H1 (cell line): ENCODE results near the gene MITF. TPM values are rescaled to one million over a fixed set of nuclear protein-coding genes. Genes with fewer than 3 reads are reported as not detected.

Source experiments
- CTCF ChIA-PET: fragments of 300-600 bp; sonication (Branson Sonifier 250); formaldehyde crosslinking; loops from one replicate; lab custom pipeline; 2021; ENCODE audit not compliant: partially characterized antibody; lab: Charles Lee
- POLR2A ChIA-PET: fragments of 300-600 bp; sonication (Branson Sonifier 250); formaldehyde crosslinking; loops from one replicate; lab custom pipeline; 2021; ENCODE audit warnings: inconsistent platforms; ENCODE audit not compliant: partially characterized antibody; lab: Charles Lee
- DNase-seq, 2 experiments: peaks; one replicate each; pipeline versions ENCODE4 v3.0.0 to v3.0.0-alpha.2; 2010 to 2022; ENCODE audit warnings: low spot score in 2 of 2, low read depth in 1 of 2, mixed read lengths in 1 of 2
- FAIRE-seq: peaks from 2 replicates; lab custom pipeline; 2011; peaks lifted over from hg19 to GRCh38; lab: Jason Lieb, UNC
- H2AFZ ChIP-seq: 2 replicates; pipeline ENCODE4 v1.8.1; 2012; ENCODE audit warnings: low read length, inconsistent platforms
- H2AK5ac ChIP-seq: 2 replicates; pipeline ENCODE4 v1.6.1; 2013; ENCODE audit warnings: low read depth, low read length
- H2BK120ac ChIP-seq: replicated peaks from 2 replicates; pipeline ENCODE3; 2013; ENCODE audit warnings: low read depth, low read length, inconsistent platforms
- H2BK12ac ChIP-seq: 2 replicates; pipeline ENCODE4 v1.6.1; 2013; ENCODE audit warnings: low read depth, low read length
- H2BK15ac ChIP-seq: 2 replicates; pipeline ENCODE4 v1.6.1; 2013; ENCODE audit warnings: low read length
- H2BK20ac ChIP-seq: 2 replicates; pipeline ENCODE4 v1.6.1; 2013; ENCODE audit warnings: low read length
- H2BK5ac ChIP-seq: 2 replicates; pipeline ENCODE4 v1.6.1; 2013; ENCODE audit warnings: low read depth, low read length
- H3K14ac ChIP-seq: 2 replicates; pipeline ENCODE4 v1.6.1; 2013; ENCODE audit warnings: inconsistent platforms; ENCODE audit not compliant: insufficient read length
- H3K18ac ChIP-seq: 2 replicates; pipeline ENCODE4 v1.6.1; 2013; ENCODE audit warnings: low read length; ENCODE audit errors: extremely low read depth
- H3K23ac ChIP-seq: 2 replicates; pipeline ENCODE4 v1.6.1; 2013; ENCODE audit warnings: inconsistent platforms; ENCODE audit not compliant: insufficient read length
- H3K23me2 ChIP-seq: 2 replicates; pipeline ENCODE4 v1.6.1; 2013; ENCODE audit warnings: low read depth, low read length
- H3K27ac ChIP-seq: 2 replicates; pipeline ENCODE4 v1.6.1; 2011; ENCODE audit warnings: low read depth, low read length, inconsistent platforms
- H3K27me3 ChIP-seq, 4 experiments: replicated peaks in 1 of 4; 1 replicate in 1 of 4; 2 replicates in 3 of 4; pipeline versions ENCODE4 v1.6.1 to v1.8.1; 2011 to 2013; ENCODE audit warnings: low read length in 3 of 4, mild to moderate bottlenecking in 3 of 4, inconsistent platforms in 2 of 4, mixed read lengths in 2 of 4, moderate library complexity in 1 of 4; ENCODE audit not compliant: control insufficient read depth in 3 of 4, insufficient read depth in 3 of 4; ENCODE audit errors: extremely low read depth in 1 of 4
- H3K36me3 ChIP-seq, 4 experiments: 2 replicates each; pipeline versions ENCODE4 v1.6.1 to v1.8.1; 2011 to 2013; ENCODE audit warnings: mild to moderate bottlenecking in 4 of 4, low read length in 3 of 4, moderate library complexity in 2 of 4, control low read depth in 1 of 4, inconsistent platforms in 1 of 4; ENCODE audit not compliant: insufficient read depth in 4 of 4, control insufficient read depth in 2 of 4
- H3K4ac ChIP-seq: replicated peaks from 2 replicates; pipeline ENCODE3; 2013; ENCODE audit warnings: low read length, low read depth, mixed read lengths, inconsistent platforms; ENCODE audit not compliant: insufficient read length
- H3K4me1 ChIP-seq, 4 experiments: replicated peaks in 1 of 4; 1 replicate in 1 of 4; 2 replicates in 3 of 4; pipeline versions ENCODE4 v1.6.1 to v1.8.1; 2011 to 2013; ENCODE audit warnings: low read length in 3 of 4, inconsistent platforms in 2 of 4, mixed read lengths in 1 of 4; ENCODE audit not compliant: insufficient read depth in 4 of 4, control insufficient read depth in 3 of 4
- H3K4me2 ChIP-seq, 2 experiments: 2 replicates each; pipeline versions ENCODE4 v1.6.1 to v1.8.1; 2011 to 2013; ENCODE audit warnings: low read depth in 2 of 2, low read length in 2 of 2, control low read depth in 1 of 2, inconsistent platforms in 1 of 2, mild to moderate bottlenecking in 1 of 2; ENCODE audit not compliant: insufficient read depth in 1 of 2
- H3K4me3 ChIP-seq, 4 experiments: fragments of 200-600, 300-600 bp in 1 of 4; sonication (generic), shearing (Covaris generic), sonication (Bioruptor Twin) in 1 of 4; 2 replicates each; pipeline versions ENCODE4 v1.5.1 to v1.8.1; 2011 to 2016; ENCODE audit warnings: low read length in 4 of 4, low read depth in 3 of 4, control low read depth in 2 of 4, inconsistent platforms in 2 of 4, mild to moderate bottlenecking in 2 of 4, mixed read lengths in 1 of 4, moderate library complexity in 1 of 4; ENCODE audit not compliant: insufficient read depth in 2 of 4; ENCODE audit errors: extremely low read depth in 1 of 4
- H3K56ac ChIP-seq: replicated peaks from 2 replicates; pipeline ENCODE3; 2013; ENCODE audit warnings: low read depth, mild to moderate bottlenecking, mixed read lengths, low read length, inconsistent platforms; ENCODE audit not compliant: insufficient read length
- H3K79me1 ChIP-seq: 2 replicates; pipeline ENCODE4 v1.6.1; 2013; ENCODE audit warnings: low read depth, low read length, control low read depth
- H3K79me2 ChIP-seq, 2 experiments: 2 replicates each; pipeline versions ENCODE4 v1.6.1 to v1.8.1; 2012 to 2013; ENCODE audit warnings: low read length in 2 of 2, mild to moderate bottlenecking in 2 of 2, inconsistent platforms in 1 of 2; ENCODE audit not compliant: insufficient read depth in 2 of 2, control insufficient read depth in 1 of 2
- H3K9ac ChIP-seq, 4 experiments: replicated peaks in 1 of 4; 1 replicate in 1 of 4; 2 replicates in 3 of 4; pipeline versions ENCODE4 v1.6.1 to v1.8.1; 2011 to 2013; ENCODE audit warnings: low read depth in 3 of 4, low read length in 3 of 4, control low read depth in 2 of 4, mild to moderate bottlenecking in 2 of 4, moderate library complexity in 2 of 4, inconsistent platforms in 1 of 4; ENCODE audit errors: extremely low read depth in 1 of 4
- H3K9me3 ChIP-seq, 2 experiments: 2 replicates each; pipeline versions ENCODE4 v1.6.1 to v1.8.1; 2012 to 2013; ENCODE audit warnings: mild to moderate bottlenecking in 2 of 2, moderate library complexity in 2 of 2, control low read depth in 1 of 2, inconsistent platforms in 1 of 2, low read depth in 1 of 2, low read length in 1 of 2, mixed read lengths in 1 of 2; ENCODE audit not compliant: insufficient read depth in 2 of 2
- H4K20me1 ChIP-seq, 2 experiments: replicated peaks in 1 of 2; 2 replicates each; pipeline versions ENCODE3 to v1.8.1; 2011 to 2013; ENCODE audit warnings: inconsistent platforms in 2 of 2, low read length in 2 of 2, mild to moderate bottlenecking in 1 of 2; ENCODE audit not compliant: insufficient read depth in 2 of 2, control insufficient read depth in 1 of 2
- H4K5ac ChIP-seq: 2 replicates; pipeline ENCODE4 v1.6.1; 2013; ENCODE audit warnings: low read length, low read depth, mixed read lengths, inconsistent platforms; ENCODE audit not compliant: insufficient read length
- H4K8ac ChIP-seq: 2 replicates; pipeline ENCODE4 v1.8.0; 2013; ENCODE audit warnings: mild to moderate bottlenecking, moderate library complexity, low read length, inconsistent platforms; ENCODE audit not compliant: insufficient read depth; ENCODE audit errors: extremely low read depth
- H4K91ac ChIP-seq: replicated peaks from 2 replicates; pipeline ENCODE3; 2013; ENCODE audit warnings: low read length, mixed read lengths, inconsistent platforms; ENCODE audit not compliant: insufficient read length
- whole genome bisulfite sequencing, 2 experiments: shearing (Covaris generic) in 1 of 2; methylation state at CpG; one replicate each; pipeline versions ENCODE4 v1.1.6 to v1.1.7; 2013 to 2015; ENCODE audit warnings: low lambda C conversion rate in 2 of 2, mixed read lengths in 2 of 2, inconsistent platforms in 1 of 2, low coverage in 1 of 2, missing lambda C conversion rate in 1 of 2; ENCODE audit not compliant: insufficient replicate concordance in 2 of 2, insufficient coverage in 1 of 2, insufficient read length in 1 of 2; ENCODE audit errors: extremely low coverage in 1 of 2, missing lambda C conversion rate in 1 of 2; 5-methylcytosine and 5-hydroxymethylcytosine counted together
- polyA plus RNA-seq, 7 experiments: library from polyadenylated mRNA; depleted of rRNA in 3 of 7; stranded (reverse) in 5 of 7; unstranded in 2 of 7; fragments of >200 nt in 5 of 7; fragments of 200-250 nt in 2 of 7; gene quantifications; 1 replicate in 5 of 7; 2 replicates in 1 of 7; 4 replicates in 1 of 7; pipeline versions ENCODE4 v1.2.1 to v1.2.3, GENCODE V29; 2011 to 2013; ENCODE audit warnings: missing spikeins in 2 of 7, mixed read lengths in 2 of 7
- total RNA-seq: library from RNA; stranded (reverse); fragmentation: NEBNext Ultra II Directional; extraction: Animal tissue kit (Norgen Biotek cat#: 25700); gene quantifications from 2 replicates; pipeline ENCODE4 v1.2.1, GENCODE V29; 2021

The MITF gene
- total and polyA plus RNA-seq, 2 of the 8 experiments (the other 6 are each of a cell fraction or from before 2014, with no cell fraction given) = 0.53 to 1.4 TPM

GRCh38 chr3:69907554-69907953 lies 168.3 kb downstream of the MITF start:
- H2BK15ac ChIP-seq = no peak overlapping the region
- no peak overlapping the region for H2BK120ac ChIP-seq
- H3K79me2 ChIP-seq = no peaks in the 10 kb centered on the region
- H4K5ac ChIP-seq = no peak overlapping the region
- H3K23ac ChIP-seq = no peak overlapping the region
- no peaks in the 10 kb centered on the region for H3K79me1 ChIP-seq
- H2AFZ ChIP-seq = no peak overlapping the region
- H3K18ac ChIP-seq = no peak overlapping the region
- no peaks in the 10 kb centered on the region for H4K20me1 ChIP-seq
- H3K56ac ChIP-seq = no peak overlapping the region
- H4K8ac ChIP-seq = no peak overlapping the region
- ChIA-PET POLR2A (no interaction called here), CTCF (interaction anchor here (0.6 kb wide), 1 partner anchor 116 kb away, joined by 3 read pairs; no protein-coding TSS in a partner anchor)
- H3K9me3 ChIP-seq = peaks cover 4 to 5% of the 10 kb centered on the region in 2 experiments; a peak in 3 of 4 replicates
- no peak overlapping the region for H3K4ac ChIP-seq
- FAIRE-seq (no peak), DNase-seq (no peak)
- no peak overlapping the region for H4K91ac ChIP-seq
- no peak overlapping the region for H3K4me3 ChIP-seq
- H2BK12ac ChIP-seq = no peak overlapping the region
- no peak overlapping the region for H2AK5ac ChIP-seq
- no peaks in the 10 kb centered on the region for H3K23me2 ChIP-seq
- 96% methylated on average over 1 of the region's 1 CpG; no CpG with 5 or more reads in 1 of the 2 experiments for WGBS, 2 experiments
- H3K4me2 ChIP-seq = no peak overlapping the region
- H3K27me3 ChIP-seq = no peaks in the 10 kb centered on the region
- H3K9ac ChIP-seq = no peak overlapping the region
- no peak overlapping the region for H3K27ac ChIP-seq
- H2BK20ac ChIP-seq = no peak overlapping the region
- no peaks in the 10 kb centered on the region for H3K4me1 ChIP-seq
- no peak overlapping the region for H2BK5ac ChIP-seq
- H3K14ac ChIP-seq = no peak overlapping the region
- no peaks in the 10 kb centered on the region for H3K36me3 ChIP-seq
